KOPT-K1 (cell line): ENCODE data around the gene RAB25.

ENCODE experiments used
- H3K27ac ChIP-seq: fragments of 200-600 bp; sonication (generic); 2 replicates; pipeline ENCODE4 v1.5.1; 2016; ENCODE audit warnings: antibody characterized with exemption, mild to moderate bottlenecking, low read depth, low read length; ENCODE audit not compliant: poor library complexity, severe bottlenecking
- H3K36me3 ChIP-seq: fragments of 200-600 bp; sonication (generic); 2 replicates; pipeline ENCODE4 v1.5.1; 2017; ENCODE audit warnings: antibody characterized with exemption, mild to moderate bottlenecking, low read length, moderate library complexity; ENCODE audit not compliant: insufficient read depth
- H3K9me3 ChIP-seq: fragments of 200-600 bp; sonication (generic); 2 replicates; pipeline ENCODE4 v1.5.1; 2017; ENCODE audit warnings: antibody characterized with exemption, low read length, mild to moderate bottlenecking; ENCODE audit not compliant: insufficient read depth, poor library complexity, severe bottlenecking

The RAB25 gene

DNA sequence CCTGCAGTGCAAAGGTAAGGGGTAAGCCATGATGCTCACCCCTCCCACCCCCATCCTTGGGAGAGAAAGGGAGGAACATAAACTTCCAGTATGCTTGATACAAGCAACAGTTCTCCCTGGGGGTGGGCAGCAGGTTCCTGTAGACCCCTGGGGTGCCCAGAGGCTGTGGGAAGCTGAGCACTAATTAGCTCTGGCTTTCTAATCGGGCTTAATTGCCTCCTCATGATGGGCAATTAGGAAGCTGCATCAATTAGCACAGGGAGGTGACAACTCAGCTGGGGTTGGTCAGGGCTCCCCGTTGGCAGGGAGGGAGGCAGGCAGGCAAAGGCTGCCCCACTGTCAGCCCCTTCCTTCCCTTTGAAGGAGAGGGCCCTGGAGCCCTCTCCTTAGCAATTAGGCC lies 37.8 kb downstream of the RAB25 start:
- Histone ChIP-seq H3K36me3 (no peaks in the 10 kb centered on the region), H3K9me3 (no peaks in the 10 kb centered on the region), H3K27ac (no peak overlapping the region)

DNA sequence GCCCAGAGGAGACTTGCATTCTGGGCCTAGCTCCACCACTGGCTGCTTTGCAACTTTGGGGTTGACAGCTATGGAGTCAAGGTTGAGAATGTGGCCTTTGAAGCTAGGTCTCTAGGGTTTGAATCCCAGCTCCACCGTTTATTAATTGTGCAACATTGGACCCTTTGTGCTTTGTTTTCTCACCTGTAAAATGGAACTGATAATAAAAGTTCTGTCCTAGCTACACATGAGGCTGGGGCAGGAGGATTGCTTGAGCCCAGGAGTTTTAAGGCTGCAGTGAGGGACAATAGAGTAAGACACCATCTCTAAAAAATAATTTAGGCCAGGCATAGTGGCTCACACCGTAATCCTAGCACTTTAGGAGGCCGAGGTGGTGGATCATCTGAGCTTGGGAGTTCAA lies 38.3 kb downstream of the RAB25 start:
- no peaks in the 10 kb centered on the region for H3K9me3 ChIP-seq
- no peak overlapping the region for H3K27ac ChIP-seq

DNA sequence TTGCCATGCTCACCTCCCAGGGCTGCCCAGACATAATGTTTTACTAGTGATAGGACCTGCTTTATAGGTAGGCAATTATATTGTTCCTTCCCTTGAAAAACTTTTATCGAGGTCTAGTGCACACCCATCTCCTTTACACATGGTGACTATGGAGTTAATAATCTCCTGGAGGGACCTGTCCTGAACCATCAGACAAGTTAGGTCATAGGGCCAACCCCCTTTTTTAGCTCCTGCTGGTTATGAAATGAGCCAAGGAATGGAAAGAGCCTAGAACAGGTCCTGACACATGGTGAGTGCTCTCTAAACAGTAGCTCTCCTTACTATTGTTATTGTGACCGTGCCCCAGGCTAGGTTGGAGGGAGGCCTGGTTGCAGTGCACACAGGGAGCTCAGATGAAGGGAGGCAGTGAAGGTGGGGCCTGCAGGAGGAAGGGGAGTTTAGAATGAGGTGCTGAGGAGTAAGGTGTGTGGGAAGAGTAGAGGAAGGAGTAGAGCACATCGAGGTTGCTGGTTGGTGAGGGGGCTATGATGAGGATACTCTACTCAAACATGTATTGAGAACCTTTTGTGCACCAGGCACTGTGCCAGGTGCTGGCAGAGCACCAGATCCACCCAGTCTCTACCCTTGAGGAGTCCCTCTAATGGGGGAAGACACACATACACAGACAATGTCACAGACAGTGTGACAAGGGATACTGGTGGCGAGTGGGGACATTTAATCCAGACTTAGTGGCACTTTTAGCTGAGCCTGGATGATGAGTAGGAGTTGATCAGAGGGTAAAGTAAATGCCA lies 39.4 kb downstream of the RAB25 start:
- H3K9me3 ChIP-seq: no peaks in the 10 kb centered on the region
- H3K36me3 ChIP-seq: no peaks in the 10 kb centered on the region
- no peak overlapping the region for H3K27ac ChIP-seq

More for the DNA sequence above, 38.3 kb downstream of the RAB25 start:
- no peaks in the 10 kb centered on the region for H3K36me3 ChIP-seq

DNA sequence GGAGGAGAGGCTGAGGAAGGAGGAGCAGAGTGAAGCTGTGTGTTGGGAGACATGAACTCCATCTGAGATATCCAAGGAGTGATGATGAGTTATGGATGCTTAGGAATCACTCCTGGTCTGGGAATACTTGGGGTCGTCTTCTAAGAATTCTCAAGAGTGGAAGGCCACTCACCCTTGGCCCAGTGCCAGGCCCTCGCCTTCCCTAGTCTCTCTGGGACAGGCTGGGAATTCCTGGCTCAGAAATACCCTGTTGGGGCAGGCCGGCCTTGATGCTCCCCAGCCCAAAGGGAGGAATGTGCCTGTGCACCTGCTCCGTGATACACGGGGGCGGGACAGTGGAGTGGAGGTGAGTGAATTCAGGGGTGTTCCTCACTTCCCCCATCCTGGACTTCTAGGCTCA lies 40.9 kb downstream of the RAB25 start:
- Histone ChIP-seq H3K9me3 (no peaks in the 10 kb centered on the region), H3K36me3 (no peaks in the 10 kb centered on the region), H3K27ac (no peak overlapping the region)

DNA sequence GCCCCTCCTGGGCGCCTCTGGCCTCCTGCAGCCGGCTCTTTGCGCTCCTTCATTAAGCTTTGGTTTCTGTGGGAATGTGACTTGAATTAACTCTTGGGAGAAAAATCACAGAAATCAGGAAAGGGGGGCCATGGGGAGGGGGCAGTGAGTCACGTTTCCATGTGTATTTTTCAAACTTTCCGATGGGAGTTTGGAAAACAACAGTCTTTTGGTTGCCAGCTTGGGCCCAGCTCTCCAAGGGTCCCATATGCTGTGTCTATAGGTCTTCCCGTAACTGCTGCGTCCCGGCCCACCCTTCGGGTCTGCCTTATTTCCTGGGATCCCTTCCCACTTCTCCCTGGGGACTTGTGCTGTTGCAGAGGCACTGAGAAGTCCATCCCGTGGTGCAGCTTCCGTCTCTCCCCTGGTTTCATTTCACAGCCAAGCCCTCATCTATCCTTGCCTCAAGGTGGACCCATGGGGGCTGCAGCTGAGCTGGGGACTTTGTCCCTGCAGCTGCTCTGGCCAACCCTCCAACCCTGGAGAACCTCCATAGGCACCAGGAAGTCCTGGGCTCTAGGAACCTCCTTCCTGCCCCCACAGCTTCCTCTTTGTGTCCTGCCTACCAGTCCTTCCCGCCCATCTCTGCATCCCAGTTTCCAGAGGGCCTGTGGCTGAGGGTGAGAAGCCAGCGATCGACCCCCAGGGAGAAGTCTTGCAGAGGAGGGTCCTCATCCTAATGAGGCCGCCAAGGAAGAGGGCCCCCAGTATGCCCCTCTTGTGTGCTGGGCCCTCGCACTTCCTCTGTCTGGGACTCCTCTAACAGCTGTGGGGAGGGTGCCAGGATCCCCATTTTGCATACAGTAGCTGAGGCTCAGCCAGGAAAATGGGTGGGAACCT lies 41.9 kb downstream of the RAB25 start:
- Histone ChIP-seq H3K27ac (no peak overlapping the region), H3K36me3 (no peaks in the 10 kb centered on the region)

GRCh38 chr1:156103521-156103947 lies 42.6 kb downstream of the RAB25 start:
- no peak overlapping the region for H3K27ac ChIP-seq
- H3K9me3 ChIP-seq: no peaks in the 10 kb centered on the region
- H3K36me3 ChIP-seq: no peaks in the 10 kb centered on the region

More for the DNA sequence above, 41.9 kb downstream of the RAB25 start:
- no peaks in the 10 kb centered on the region for H3K9me3 ChIP-seq

- H3K9me3 ChIP-seq: no peaks in the 10 kb centered on the region
- no peaks in the 10 kb centered on the region for H3K36me3 ChIP-seq
- no peak overlapping the region for H3K27ac ChIP-seq
These were observed 43.3 kb downstream of the RAB25 start for GRCh38 chr1:156104065-156104810.

GRCh38 chr1:156104861-156105832 lies 44.2 kb downstream of the RAB25 start:
- no peaks in the 10 kb centered on the region for H3K36me3 ChIP-seq
- no peaks in the 10 kb centered on the region for H3K9me3 ChIP-seq
- H3K27ac ChIP-seq: no peak overlapping the region

DNA sequence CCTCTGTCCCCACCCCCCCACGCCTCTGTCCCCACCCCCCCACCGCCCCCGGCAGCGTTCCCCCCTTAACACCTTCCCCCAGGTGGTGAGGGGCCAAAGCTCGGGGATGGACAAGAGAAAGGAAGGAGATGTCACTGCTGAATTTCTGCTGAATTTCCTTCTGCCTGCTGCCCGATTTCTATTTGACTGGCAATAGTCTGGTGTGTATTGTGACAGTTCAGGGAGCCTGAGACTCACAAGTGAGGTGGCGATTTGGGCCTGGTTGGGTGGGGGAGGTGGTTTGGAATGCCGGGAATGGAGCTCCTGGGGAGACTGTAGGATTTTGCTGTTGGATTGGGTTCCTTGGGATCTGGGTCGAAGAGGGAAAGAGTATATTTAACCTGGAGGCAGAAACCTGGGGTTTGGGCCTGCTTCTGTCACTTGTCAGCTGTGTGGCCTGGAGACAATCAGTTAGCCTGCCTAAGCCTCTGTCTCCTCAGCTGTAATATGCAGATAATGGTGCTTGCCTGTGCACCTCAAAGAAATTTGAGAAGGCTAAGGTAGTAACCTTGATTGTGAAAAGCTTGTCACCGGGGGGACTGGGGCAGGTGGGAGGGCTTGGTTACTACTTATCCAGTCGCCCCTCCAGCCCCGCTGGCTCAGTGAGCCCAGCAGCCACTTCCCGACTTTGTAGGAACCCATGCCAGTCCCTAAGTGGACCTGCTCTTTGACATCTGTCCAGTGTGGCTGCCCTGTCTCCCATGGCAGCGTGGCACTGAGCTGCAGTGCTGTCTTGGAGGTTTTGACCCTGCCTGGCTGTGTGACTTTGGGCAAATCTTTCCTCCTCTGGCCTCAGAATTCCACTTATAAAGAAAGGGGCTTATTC lies 45.9 kb downstream of the RAB25 start:
- no peaks in the 10 kb centered on the region for H3K36me3 ChIP-seq
- no peak overlapping the region for H3K27ac ChIP-seq
- no peaks in the 10 kb centered on the region for H3K9me3 ChIP-seq

GRCh38 chr1:156108057-156108456 lies 47.1 kb downstream of the RAB25 start:
- H3K36me3 ChIP-seq: no peaks in the 10 kb centered on the region
- no peak overlapping the region for H3K27ac ChIP-seq
- no peaks in the 10 kb centered on the region for H3K9me3 ChIP-seq

- Histone ChIP-seq H3K36me3 (no peaks in the 10 kb centered on the region), H3K9me3 (no peaks in the 10 kb centered on the region), H3K27ac (no peak overlapping the region)
These were observed 47.8 kb downstream of the RAB25 start for GRCh38 chr1:156108664-156109241.

- Histone ChIP-seq H3K27ac (no peak overlapping the region), H3K9me3 (no peaks in the 10 kb centered on the region), H3K36me3 (no peaks in the 10 kb centered on the region)
These were observed 49.3 kb downstream of the RAB25 start for GRCh38 chr1:156110252-156110651.

- Histone ChIP-seq H3K9me3 (no peaks in the 10 kb centered on the region), H3K27ac (no peak overlapping the region)
These were observed 50.5 kb downstream of the RAB25 start for GRCh38 chr1:156111355-156111962.

More at GRCh38 chr1:156111355-156111962, 50.5 kb downstream of the RAB25 start:
- no peaks in the 10 kb centered on the region for H3K36me3 ChIP-seq
